ENCODE measurements around the gene TMEM175. TPM values are rescaled to one million over a fixed set of nuclear protein-coding genes. Genes with fewer than 3 reads are reported as not detected.

TMEM175 gene
- total RNA-seq, 3 donors from 2014 or later: 30.1 to 39.0 (median 37.5) TPM

DNA sequence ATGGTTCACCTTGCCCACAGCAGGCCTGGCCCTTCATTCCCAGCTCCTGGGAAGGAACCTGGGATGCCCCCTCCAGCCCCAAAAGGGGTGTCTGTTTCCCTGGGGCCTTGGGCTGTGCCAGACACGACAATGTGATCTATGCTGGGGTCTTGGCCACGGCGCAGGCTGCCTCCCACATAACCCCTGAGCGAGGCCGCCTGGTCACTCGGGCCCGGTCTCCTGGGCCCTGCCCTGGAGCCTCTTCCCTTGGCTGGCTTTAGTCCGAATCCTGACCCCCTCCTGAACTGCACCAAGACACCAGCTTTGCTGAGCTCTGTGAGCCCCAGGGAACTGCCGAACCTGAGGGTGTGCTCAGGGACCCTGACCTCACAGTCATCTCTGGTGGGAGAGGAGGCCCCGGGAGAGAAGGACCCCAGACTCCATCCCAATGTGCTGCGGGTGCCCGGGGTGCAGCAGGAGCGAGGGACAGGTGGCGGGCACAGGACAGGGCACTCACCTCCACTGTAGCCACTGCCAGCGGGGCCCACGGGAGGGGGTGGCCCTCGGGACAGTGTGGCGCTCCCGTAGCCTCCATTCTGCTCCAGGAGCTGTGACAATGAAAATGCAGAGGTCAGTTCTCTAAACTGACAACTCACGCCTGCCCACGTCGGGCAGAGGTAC lies 42.1 kb upstream of the TMEM175 start:
- Histone ChIP-seq H3K9me3 (no peaks in the 10 kb centered on the region), H3K36me3 (ENCODE audit: low read depth) (peaks cover 7% of the 10 kb centered on the region), H3K4me3 (no peak overlapping the region), H3K4me1 (ENCODE audit: low read depth) (no peaks in the 10 kb centered on the region)
- DNase-seq: no peak
- intact Hi-C loops (cut with DNase I, micrococcal nuclease): no loop called here
- TF ChIP-seq, protein P1, sequence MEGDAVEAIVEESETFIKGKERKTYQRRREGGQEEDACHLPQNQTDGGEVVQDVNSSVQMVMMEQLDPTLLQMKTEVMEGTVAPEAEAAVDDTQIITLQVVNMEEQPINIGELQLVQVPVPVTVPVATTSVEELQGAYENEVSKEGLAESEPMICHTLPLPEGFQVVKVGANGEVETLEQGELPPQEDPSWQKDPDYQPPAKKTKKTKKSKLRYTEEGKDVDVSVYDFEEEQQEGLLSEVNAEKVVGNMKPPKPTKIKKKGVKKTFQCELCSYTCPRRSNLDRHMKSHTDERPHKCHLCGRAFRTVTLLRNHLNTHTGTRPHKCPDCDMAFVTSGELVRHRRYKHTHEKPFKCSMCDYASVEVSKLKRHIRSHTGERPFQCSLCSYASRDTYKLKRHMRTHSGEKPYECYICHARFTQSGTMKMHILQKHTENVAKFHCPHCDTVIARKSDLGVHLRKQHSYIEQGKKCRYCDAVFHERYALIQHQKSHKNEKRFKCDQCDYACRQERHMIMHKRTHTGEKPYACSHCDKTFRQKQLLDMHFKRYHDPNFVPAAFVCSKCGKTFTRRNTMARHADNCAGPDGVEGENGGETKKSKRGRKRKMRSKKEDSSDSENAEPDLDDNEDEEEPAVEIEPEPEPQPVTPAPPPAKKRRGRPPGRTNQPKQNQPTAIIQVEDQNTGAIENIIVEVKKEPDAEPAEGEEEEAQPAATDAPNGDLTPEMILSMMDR (IDR thresholded peaks at IDR 0.05): no peak
- no peak for ATAC-seq

DNA sequence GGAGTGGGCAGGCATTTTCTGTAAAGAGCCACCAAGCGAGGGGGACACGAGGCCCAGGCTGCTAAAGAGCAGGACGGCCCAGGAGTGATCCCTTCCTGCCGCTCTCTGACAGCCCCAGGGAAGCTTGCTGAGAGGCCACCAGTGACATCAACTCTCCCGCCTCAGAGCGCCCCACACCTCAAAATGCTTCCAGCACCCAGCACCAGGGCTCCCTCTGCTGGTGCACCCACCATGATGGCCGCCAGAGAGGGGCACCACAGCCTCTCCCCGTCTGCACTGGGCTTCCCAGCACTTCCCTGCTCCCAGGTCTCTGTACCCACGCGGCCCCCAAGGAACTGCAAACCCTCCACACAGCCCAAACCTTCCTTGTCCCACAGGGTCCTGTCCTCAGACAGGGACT lies 40.5 kb upstream of the TMEM175 start:
- Histone ChIP-seq H3K4me3 (no peak overlapping the region), H3K36me3 (ENCODE audit: low read depth) (peaks cover 7% of the 10 kb centered on the region), H3K9me3 (no peaks in the 10 kb centered on the region), H3K4me1 (ENCODE audit: low read depth) (no peaks in the 10 kb centered on the region)
- ATAC-seq (peak; percentile 17), DNase-seq (no peak)
- intact Hi-C loops (cut with DNase I, micrococcal nuclease): no loop called here
- TF ChIP-seq, protein P1 (IDR thresholded peaks at IDR 0.05): no peak

DNA sequence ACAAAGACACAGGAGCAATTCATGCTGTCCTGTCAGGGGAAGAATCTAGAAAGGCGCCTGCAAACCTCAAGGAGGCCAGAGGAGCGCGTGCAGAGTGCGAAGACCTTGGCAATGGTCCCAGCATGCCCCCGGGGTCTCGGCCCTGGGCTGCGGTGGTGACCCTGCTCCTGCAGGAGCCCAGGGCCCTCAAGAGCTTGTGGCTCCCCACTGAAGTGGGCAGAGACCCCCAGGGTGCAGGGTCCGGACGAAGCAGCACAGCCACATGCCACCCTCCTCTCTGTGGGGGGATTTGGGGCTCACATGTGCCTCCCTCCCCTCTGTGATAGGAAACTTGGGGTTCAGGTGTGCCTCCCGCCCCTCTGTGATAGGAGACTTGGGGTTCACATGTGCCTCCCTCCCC lies 39.5 kb upstream of the TMEM175 start:
- no peak overlapping the region for H3K4me3 ChIP-seq
- H3K4me1 ChIP-seq (ENCODE audit: low read depth): no peaks in the 10 kb centered on the region
- intact Hi-C loops (cut with DNase I, micrococcal nuclease): no loop called here
- H3K36me3 ChIP-seq (ENCODE audit: low read depth): peaks cover 7% of the 10 kb centered on the region
- no peaks in the 10 kb centered on the region for H3K9me3 ChIP-seq
- TF ChIP-seq, protein P1 (IDR thresholded peaks at IDR 0.05): no peak
- DNase-seq: no peak
- no peak for ATAC-seq

DNA sequence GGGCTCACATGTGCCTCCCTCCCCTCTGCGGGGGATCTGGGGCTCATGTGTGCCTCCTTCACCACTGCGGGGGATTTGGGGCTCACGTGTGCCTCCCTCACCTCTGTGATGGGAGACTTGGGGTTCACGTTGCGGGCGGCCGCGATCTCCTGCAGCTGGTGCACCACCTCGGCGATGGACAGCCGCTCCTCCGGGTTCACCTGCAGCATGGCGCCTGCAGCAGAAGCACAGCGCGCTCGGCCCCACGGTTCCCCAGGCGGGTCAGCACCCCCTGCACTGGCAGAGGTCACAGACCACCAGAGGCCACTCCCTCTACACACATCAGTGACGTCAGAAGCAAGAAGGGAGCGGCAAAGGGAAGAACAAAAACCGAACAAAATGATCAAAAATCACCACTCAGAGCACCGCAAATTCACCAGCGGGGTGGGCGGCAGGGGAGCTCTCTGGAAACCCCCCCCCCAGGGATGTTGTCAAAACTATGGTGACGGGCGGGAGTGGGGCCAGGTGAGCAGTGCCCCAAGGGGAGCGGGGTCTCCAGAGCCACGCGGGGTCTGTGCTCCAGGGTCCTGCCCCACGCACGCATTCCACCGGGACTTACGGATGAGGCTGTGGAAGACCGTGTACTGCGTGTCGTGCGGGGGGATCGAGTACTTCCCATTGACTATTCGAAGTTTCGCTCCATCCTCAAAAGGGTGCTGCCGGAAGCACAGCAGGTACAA lies 38.8 kb upstream of the TMEM175 start:
- DNase-seq: no peak
- Histone ChIP-seq H3K4me3 (no peak overlapping the region), H3K4me1 (ENCODE audit: low read depth) (no peaks in the 10 kb centered on the region), H3K36me3 (ENCODE audit: low read depth) (peaks cover 7% of the 10 kb centered on the region), H3K9me3 (no peaks in the 10 kb centered on the region)
- intact Hi-C loops (cut with DNase I, micrococcal nuclease): no loop called here
- no peak for ATAC-seq
- TF ChIP-seq, protein P1 (IDR thresholded peaks at IDR 0.05): no peak

DNA sequence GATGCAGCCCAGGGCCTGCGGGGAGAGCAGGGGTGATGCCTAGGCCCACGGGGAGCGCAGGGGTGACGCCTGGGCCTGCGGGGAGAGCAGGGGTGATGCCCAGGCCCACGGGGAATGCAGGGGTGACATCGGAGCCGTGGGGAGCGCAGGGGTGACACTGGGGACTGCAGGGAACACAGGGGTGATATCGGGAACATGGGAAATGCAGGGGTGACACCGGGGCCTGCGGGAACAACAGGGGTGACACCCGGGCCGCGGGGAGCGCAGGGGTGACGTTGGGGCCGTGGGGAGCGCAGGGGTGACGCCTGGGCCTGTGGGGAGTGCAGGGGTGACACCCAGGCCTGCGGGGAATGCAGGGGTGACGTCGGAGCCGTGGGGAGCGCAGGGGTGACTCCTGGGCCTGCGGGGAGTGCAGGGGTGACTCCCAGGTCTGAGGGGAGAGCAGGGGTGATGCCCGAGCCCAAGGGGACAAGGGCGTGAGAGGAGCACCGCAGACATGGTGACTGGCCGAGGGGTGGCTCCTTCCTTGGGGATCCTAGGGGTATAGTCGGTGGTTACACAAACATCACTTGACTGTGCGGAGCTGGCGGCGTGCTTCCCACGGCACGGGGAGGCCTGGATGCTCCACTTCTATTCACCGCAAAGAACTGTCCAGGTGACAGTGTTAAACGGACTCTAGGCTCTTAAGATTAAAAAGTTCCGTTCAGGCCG lies 38.1 kb upstream of the TMEM175 start:
- TF ChIP-seq, protein P1 (IDR thresholded peaks at IDR 0.05): no peak
- peaks cover 5% of the 10 kb centered on the region for H3K36me3 ChIP-seq (ENCODE audit: low read depth)
- H3K4me3 ChIP-seq: no peak overlapping the region
- ATAC-seq (no peak), DNase-seq (no peak)
- no peaks in the 10 kb centered on the region for H3K4me1 ChIP-seq (ENCODE audit: low read depth)
- intact Hi-C loops (cut with DNase I, micrococcal nuclease): no loop called here
- H3K9me3 ChIP-seq: no peaks in the 10 kb centered on the region

Measured in mucosa of descending colon (tissue), 3 donors.